Ramos (cell line): ENCODE data around the gene DGKG.

Source experiments
- in situ Hi-C: fragments of 300-500 bp; cut with MboI; formaldehyde crosslinking; loops from one replicate; pipeline ENCODE4 v1.14.3; 2022; ENCODE audit warnings: low sequenced_read_pairs; ENCODE audit not compliant: unreplicated experiment

DGKG gene

DNA sequence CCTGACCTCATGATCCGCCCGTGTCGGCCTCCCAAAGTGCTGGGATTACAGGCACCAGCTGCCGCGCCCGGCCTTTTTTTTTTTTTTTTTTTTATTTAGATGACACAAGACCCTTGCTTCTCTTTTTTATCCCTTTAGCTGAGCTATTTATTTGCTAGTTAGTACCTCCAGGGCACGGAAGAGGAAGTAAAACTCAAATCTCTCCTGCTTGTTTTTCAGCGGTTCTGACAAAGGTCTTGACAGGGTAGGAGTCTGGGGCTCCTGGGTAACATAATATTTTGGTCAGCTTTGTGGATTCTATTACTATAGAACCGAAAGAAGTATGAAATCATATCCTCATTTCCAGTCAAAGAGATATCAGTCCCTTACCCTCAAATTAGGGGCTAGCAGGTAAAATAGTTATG lies 209.1 kb downstream of the DGKG start:
- in situ Hi-C loops = no loop called here

DNA sequence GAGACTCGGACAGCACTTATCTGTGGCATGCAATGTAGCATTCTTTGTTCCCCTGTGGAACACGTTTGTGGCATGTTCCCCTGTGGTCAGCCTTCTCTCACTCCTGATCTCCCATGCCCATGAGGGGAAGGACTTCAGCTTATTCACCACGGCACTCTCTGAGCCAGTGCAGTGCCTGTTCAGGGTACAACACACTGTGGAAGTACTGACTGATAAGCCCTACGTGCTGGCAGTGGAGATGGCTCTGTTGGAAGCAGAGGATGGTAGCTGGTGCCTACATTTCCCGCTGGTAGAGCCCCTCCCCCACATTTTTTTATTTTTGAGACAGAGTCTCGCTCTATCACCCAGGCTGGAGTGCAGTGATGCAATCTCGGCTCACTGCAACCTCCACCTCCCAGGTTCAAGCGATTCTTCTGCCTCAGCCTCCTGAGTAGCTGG lies 209.7 kb downstream of the DGKG start:
- in situ Hi-C loops = no loop called here

DNA sequence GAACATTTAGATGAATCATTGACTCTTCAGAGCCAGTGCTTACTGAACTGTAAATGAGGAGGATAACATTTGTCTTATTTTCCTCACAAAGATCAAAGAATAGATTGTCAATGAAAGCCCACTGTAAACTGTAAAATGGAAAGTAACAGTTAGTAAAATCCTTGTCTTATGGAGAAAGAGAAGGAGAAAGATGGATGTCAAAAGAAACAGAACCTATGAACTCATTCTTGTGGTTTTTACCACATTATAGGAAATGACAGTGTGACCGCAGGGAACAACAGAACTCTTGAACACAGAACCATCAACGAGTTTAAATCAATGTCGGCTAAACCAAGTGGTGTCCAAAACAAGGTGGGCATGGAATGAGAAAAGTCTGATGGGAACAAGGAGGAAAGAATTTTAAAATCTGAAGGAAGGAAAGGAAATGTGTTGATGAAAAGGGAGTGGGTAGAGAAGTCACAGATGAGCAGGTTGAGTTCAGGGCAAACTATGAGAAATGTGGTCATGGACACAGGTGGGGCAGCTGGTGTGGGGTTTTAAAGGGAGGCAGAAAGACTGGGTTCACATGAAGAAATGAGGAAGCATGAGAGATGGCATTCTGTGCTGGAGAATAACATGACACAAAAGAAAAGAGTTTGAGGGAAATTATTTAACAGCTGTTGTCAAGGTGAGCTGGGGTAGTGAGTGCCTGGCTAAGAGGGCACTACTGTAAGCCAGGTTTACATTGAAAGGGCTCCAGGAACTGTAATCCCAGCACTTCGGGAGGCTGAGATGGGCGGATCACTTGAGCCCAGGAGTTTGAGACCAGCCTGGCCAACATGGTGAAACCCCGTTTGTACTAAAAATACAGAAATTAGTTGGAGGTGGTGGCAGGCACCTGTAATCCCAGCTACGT lies 210.7 kb downstream of the DGKG start:
- in situ Hi-C loops = no loop called here

DNA sequence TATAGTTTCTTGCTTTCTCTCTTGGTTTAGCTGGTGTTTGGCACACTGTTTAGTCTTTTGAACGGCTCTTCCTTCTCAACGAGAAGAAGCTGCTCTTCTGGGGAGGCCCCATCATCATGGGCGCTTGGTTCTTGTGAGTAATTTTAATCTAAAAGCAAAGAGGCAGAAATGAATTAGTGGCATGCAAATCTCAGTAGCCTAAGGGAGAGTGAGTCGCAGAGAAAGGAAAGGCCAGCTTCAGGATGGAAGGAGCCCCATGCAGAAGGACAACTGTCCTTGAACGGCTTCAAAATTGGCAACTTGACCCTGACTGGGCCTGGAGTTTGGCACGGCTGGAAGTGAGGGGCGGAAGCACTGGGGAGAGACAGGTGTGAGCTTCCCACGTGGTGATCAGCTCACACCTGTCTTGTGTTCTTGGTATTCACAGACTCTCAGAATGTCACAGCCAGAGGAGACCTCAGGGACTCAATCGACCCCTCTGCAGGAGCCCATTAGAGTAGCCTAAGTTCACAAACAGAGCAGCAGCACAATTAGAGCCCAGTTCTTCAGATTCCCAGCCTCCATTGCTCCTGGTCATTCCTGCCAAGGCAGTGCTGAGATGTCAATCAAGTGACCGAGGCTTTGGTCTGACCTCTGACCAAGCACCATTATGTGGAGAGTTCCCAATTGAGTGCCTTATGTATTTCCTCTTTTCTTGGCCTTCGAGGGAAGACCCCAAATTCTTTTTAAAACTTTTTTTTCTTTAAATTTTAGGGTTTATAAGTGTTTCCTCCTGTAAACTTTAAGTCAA lies 211.8 kb downstream of the DGKG start:
- in situ Hi-C loops = no loop called here

DNA sequence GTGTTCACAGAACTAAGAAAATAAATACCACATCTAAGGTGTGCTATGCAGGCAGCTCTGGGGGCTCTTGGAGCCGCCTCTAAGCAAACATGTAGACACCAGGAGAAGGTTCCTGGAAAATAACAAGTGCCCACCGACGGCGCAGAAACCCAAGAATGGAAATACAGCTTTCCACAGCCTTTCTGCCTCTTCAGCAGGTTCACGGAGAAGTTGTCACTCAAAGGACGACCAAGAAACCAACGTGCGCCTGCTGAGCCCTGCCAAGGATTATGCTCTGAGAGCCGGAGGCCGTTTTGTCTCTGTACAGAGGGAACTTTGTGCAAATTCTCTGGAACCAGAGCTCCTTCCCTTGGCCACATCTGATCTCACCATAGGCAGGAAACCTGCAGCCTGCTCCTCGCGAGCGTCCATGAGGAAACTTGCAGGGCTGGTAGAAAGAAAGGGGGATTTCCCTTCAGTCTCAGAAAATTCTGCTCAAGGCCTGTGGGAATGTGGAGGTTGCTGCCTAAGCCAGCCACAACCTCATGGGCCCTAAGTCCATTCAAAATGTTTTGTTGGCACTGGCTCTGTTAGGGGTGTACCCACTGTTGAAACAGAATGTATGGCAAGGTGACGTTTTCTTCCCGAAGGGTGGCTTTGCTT lies 212.6 kb downstream of the DGKG start:
- in situ Hi-C loops = no loop called here

DNA sequence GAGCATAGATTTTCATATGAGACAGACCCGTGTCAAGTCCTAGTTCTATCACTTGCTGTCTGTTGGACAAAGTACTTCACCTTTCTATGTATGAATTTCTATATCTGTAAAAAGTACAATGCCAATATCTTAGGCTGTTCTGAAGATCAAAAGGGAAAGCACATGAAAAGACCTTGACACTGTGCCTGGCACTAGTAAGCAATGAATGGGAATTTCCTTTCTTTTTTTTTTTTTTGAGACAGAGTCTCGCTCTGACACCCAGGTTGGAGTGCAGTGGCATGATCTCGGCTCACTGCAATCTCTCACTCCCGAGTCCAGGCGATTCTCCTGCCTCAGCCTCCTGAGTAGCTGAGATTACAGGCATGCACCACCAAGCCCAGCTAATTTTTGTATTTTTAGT lies 217.8 kb downstream of the DGKG start:
- in situ Hi-C loops = no loop called here

DNA sequence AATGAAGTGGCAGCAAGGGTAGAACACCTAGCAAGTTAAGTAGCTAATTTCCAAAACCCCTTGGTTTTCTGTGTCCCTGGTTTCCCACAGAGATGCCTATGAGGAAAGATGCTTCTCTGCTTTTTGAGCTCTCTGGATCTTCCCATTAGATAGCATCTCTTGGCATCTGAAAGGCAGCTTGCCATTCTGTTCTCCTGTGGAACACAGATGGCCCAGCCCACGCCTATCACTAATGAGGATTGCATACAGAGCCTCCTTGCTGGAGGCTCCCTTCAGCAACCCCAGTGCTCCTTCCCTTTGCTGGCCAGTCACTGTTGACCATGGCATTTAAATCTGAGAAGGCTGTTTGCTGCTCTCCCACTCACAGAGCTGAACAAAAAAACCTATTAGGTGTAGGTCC lies 218.8 kb downstream of the DGKG start:
- in situ Hi-C loops = no loop called here

DNA sequence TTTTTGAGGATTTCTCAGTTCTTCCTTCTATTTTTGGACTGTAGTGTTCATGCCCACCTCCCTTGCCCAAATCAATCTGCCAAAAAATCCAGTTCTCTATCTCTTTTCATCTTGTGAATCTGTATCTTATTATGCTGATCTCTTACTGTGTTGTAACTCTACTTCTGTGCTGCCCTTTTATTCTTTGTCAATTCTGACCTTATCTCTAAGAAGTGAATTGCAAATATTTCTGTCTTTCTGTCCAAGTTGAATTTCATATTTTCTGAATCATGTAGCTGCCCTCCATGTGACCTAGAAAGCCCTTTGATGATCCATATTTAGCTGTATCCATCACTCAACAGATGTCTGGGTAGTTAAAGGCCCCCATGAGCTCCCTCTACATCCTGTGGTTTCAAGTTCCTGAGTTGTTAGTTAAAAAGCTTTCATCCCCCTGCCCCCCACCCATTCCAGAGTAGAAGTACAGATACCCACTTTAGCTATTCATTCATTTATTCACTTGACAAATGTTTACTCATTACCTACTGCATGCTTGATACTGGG lies 219.6 kb downstream of the DGKG start:
- in situ Hi-C loops = no loop called here

DNA sequence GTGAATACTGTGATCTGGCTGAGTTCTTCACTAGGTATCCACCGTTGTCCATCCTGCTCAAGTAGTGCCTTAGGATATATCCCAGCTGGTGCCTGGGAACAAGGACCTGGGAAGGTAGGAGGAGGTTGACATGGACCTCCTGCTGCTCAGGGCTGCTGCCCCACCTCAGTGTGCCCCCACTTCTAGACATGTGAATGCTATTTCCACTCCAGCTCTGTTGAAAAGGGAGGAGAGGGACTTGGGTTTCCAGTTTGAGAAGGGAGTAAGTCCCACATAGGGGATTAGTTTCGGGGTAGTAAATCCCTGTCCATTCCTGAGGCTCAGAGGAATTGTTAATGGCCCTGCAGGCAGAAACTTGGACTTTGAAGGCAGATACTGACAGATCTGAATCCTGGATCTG lies 220.2 kb downstream of the DGKG start:
- in situ Hi-C loops = no loop called here

DNA sequence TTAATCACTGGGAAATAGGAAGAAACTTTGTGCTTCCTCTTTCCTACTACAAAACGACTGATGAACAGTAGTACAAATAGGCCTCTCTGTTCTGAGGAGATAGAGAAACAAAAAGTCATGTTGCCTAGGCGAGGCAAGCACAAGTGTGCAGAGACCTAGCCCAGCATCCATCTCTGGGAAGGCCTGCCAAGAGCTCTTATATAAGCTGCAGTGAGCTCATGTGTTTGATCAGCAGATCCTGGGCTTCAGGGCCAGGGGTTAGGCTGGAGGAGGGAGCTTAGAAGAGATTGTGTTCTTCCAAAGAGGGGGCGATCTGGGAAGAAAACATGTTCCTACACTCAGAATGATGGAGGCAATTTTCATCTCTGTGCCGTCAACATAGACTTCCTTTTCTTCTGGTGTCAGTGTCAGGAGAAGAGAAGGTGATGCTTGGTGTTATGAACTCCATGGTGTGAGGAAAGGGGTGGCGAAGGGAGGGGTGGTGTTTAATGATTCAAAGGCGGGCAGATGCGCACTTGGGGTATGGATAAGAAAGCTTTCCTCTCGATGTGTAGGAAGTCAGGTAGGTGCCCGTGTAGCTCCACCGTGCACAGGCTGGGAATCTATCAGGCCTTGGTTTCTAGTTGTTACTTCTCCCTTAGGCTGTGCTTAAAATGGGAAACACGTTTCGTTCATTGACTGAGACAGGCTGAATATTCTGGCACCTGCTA lies 223.6 kb downstream of the DGKG start:
- in situ Hi-C loops = no loop called here

DNA sequence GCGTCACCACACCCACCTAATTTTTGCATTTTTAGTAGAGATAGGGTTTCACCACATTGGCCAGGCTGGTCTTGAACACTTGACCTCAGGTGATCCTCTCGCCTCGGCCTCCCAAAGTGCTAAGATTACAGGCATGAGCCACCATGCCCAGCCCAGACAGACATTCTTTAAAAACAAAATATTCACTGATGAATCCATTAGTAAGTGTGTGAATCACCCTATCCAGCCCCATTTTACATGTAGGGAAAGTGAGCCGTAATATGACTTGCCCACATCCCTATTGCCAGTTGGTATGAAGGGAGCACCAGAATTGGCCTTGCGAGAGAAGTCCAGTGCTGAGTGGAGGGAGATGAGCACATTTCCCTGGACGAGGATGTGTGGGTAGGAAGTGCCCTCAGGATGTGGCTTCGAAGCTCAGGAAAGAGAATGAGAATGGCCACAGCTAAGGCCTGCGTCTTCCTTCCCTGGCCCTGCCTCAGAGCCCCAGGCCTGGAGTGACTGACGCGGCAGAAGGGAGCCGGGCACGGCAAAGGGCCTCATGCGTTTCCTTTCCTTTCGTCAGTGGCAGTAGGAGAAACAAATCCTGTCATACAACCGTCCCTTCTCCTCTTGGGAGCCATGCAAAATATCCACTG lies 224.9 kb downstream of the DGKG start:
- in situ Hi-C loops = no loop called here

DNA sequence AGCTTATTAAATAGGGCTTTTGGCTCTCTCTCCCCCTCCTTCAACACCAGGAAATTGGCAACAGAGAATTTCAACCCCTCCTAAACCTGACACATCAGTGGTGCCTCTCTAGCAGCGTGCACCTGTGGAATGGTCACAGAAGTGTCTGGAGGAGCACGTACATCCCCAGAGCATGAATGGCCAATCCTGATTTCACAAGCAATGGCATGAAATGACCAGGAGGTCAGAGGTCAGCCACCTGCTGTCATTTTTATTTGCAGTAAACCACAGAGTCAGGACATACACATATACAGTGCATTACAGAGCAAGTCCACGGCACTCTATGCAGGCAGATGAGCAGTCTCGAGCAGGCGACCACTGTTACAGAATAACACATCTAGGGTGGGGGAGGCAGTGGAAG lies 228.1 kb downstream of the DGKG start:
- in situ Hi-C loops = no loop called here

DNA sequence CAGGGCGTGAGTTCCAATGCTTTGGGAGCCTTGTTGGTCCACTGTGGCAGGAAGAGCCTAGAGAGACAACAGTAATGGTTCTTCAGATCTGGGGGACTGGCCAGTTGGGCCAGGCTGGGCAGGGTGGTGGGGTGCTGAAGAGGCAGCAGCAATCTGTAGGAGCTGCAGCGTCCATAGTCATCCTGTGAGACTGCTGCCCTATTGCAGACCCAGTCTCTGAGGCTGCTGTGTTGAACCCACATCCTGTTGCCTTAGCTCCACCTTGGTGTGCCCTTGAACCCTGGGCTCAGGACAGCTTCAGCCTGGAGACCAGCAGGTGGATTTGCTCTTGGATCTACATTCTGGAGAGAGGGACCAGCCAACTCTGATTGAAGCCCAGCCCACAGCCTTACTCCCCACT lies 229.5 kb downstream of the DGKG start:
- in situ Hi-C loops = no loop called here

DNA sequence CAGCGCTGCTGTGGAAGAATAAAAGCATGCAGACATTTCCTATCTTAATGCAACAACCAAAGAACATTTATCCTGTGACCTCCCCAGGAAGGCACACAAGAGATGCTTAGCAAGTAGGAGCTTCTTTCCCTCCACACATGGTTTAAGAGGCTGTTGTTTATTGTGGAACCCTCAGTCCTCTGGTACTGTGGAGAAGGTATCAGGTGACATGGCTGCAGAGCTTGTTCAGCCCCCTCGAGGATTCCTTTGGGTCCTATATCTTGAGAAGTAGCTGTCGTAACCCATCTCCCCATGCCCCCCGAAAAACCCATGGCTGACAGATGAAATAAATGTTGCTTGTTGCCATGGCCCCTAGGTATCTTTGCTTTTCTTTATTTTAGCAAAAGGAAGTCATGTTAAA lies 232.8 kb downstream of the DGKG start:
- in situ Hi-C loops = no loop called here

DNA sequence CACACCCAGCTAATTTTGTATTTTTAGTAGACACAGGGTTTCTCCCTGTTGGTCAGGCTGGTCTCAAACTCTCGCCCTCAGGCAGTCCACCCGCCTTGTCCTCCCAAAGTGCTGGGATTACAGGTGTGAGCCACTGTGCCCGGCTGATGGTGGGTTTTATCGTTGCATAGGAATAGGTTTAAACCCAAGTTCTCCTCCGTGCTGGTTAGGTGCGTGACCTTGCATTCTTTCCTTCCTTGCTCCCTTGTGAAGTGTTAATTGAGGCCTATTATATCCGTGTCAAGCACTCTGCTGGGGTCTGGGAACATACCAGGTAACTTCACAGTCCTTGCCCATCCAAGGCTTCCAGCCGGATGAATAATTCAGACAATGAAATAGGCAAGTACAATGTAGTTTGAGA lies 233.9 kb downstream of the DGKG start:
- in situ Hi-C loops = no loop called here

DNA sequence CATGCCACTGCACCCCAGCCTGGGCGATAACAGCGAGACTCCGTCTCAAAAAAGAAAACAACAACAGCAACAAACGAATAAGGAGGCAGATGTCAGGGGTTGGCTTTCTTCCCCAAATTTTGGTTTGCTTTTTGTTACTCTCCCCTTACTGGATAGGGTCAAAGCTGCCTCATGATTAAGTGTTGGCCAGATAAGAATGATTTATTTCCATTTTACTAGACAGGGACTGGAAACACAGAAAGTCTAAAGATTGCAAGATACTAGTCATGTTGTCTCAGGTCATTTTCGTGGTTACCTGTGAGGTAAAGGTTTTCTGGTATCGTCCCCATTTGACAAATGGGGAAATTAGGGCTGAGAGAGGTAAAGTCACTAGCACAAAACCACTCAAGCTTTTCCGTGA lies 234.6 kb downstream of the DGKG start:
- in situ Hi-C loops = no loop called here

DNA sequence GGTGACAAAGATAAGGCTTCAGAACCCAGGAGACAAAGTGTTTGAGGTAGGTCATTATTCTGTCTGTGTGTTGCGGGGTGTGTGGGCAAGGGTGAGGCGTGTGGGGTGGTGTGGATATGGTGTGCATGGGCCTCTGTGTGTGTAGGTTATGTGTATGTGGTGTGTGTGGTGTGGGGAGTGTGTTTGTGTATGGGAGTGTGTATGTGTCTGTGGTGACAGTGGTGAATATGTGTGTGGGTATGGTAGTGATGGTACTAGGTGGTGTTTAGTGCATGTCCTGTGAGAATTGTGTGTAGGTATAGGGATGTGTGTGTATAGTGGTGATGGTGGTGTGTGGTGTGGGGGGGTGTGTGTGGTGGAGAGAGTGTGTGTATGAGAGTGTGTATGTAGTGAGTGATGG lies 236.9 kb downstream of the DGKG start:
- in situ Hi-C loops = no loop called here

DNA sequence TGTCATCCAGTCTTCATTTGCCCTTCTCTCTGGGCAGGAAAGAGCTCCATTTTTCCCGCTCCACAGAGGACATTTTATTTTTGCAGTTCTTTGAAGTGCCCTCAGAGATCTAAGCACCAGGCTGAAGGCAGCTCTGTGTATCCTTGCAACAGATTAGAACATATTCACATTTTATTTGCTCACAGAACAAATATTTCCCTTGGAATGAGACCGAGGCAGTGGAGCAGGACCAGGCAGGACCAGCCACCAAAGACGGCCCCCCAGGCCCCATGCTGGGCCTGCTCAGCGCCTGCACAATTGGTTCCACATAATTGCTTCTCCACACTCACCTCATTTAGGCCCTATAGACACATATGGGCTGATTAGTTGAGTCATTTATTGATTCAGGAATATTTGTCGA lies 237.4 kb downstream of the DGKG start:
- in situ Hi-C loops = no loop called here

DNA sequence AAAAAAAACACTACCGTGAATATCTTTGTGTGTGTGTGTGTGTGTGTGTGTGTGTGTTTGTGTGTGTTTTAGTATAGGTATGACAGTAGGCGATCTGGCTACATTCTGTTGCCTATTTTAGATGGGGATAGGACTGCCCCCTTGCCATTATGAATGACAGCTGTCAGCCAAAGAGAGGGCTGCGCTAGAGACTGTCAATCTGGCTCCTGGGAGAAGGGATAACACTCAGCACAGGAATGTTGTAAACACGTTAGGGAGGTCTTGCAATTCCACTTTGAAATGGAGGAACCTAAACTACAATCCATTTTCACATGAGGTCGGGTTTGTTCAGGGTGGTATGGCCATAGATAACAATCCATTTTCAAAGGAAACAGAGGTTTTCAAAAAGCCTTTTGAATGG lies 239.0 kb downstream of the DGKG start:
- in situ Hi-C loops = no loop called here

DNA sequence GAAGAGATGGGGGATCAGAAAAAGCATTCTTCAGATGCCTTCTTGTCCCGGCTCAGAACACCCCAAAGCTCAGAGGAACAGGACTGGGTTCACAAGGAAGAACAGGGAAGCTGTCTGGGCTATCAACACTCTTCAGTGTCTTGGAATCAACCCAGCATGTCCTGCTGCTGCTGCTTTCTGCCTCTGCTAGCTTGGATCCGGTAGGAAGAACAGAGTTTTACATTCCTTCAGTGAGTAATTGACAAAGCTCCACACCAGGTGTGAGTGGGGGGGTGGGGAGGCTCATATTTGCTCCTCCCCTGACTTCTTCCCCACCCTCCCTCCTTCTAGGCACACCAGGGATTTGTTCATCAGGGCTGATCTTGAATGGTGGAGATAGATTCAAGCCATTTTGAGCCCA lies 240.1 kb downstream of the DGKG start:
- in situ Hi-C loops = no loop called here
